Trophoblast cell (in vitro differentiated cells and primary cell): ENCODE measurements around the gene TUBGCP2.
A peak's percentile ranks its signal among the peaks of the same experiment; 100 is the strongest.

Experiments
- DNase-seq, 2 donors: peaks; one replicate each; pipeline ENCODE4 v3.0.0-alpha.2; 2016
- H2AFZ ChIP-seq: 2 replicates; pipeline ENCODE4 v1.6.1; 2013; ENCODE audit warnings: low read length, moderate library complexity, mild to moderate bottlenecking; ENCODE audit not compliant: insufficient read depth, poor library complexity
- H2AK5ac ChIP-seq: 2 replicates; pipeline ENCODE4 v1.6.1; 2013; ENCODE audit warnings: mild to moderate bottlenecking, low read length
- H2BK120ac ChIP-seq: 2 replicates; pipeline ENCODE4 v1.6.1; 2013; ENCODE audit warnings: low read length, mild to moderate bottlenecking, moderate library complexity; ENCODE audit not compliant: insufficient read depth, poor library complexity
- H2BK12ac ChIP-seq: 2 replicates; pipeline ENCODE4 v1.6.1; 2013; ENCODE audit warnings: mild to moderate bottlenecking, low read length, moderate library complexity
- H2BK5ac ChIP-seq: 2 replicates; pipeline ENCODE4 v1.6.1; 2013; ENCODE audit warnings: low read length, low read depth, moderate library complexity, mild to moderate bottlenecking; ENCODE audit not compliant: poor library complexity
- H3K14ac ChIP-seq: 2 replicates; pipeline ENCODE4 v1.6.1; 2013; ENCODE audit warnings: mild to moderate bottlenecking, low read length
- H3K18ac ChIP-seq: 2 replicates; pipeline ENCODE4 v1.6.1; 2013; ENCODE audit warnings: mild to moderate bottlenecking, low read length
- H3K23ac ChIP-seq: 2 replicates; pipeline ENCODE4 v1.6.1; 2013; ENCODE audit warnings: low read length
- H3K27ac ChIP-seq: 2 replicates; pipeline ENCODE4 v1.5.1; 2013; ENCODE audit warnings: low read depth, mild to moderate bottlenecking, inconsistent platforms, low read length, moderate library complexity
- H3K27me3 ChIP-seq: 2 replicates; pipeline ENCODE4 v1.6.1; 2013; ENCODE audit warnings: inconsistent platforms, mild to moderate bottlenecking, low read length, moderate library complexity; ENCODE audit not compliant: insufficient read depth
- H3K36me3 ChIP-seq, 2 experiments: 1 replicate in 1 of 2; 2 replicates in 1 of 2; pipeline ENCODE4 v1.6.1; 2013; ENCODE audit warnings: low read length in 2 of 2, mild to moderate bottlenecking in 2 of 2, moderate library complexity in 1 of 2; ENCODE audit not compliant: insufficient read depth in 2 of 2, control insufficient read depth in 1 of 2
- H3K4ac ChIP-seq: 2 replicates; pipeline ENCODE4 v1.6.1; 2013; ENCODE audit warnings: low read depth, mild to moderate bottlenecking, low read length, moderate library complexity
- H3K4me1 ChIP-seq, 2 experiments: 1 replicate in 1 of 2; 2 replicates in 1 of 2; pipeline ENCODE4 v1.6.1; 2013; ENCODE audit warnings: low read length in 2 of 2, mild to moderate bottlenecking in 2 of 2, moderate library complexity in 1 of 2; ENCODE audit not compliant: insufficient read depth in 2 of 2, control insufficient read depth in 1 of 2
- H3K4me2 ChIP-seq: 2 replicates; pipeline ENCODE4 v1.6.1; 2013; ENCODE audit warnings: inconsistent platforms, mild to moderate bottlenecking, low read length, moderate library complexity
- H3K4me3 ChIP-seq: 2 replicates; pipeline ENCODE4 v1.5.1; 2013; ENCODE audit warnings: mild to moderate bottlenecking, low read depth, low read length, inconsistent platforms
- H3K79me1 ChIP-seq: one replicate; pipeline ENCODE4 v1.6.1; 2013; ENCODE audit warnings: low read length
- H3K79me2 ChIP-seq: 2 replicates; pipeline ENCODE4 v1.6.1; 2013; ENCODE audit warnings: low read length, mild to moderate bottlenecking; ENCODE audit not compliant: control insufficient read depth, insufficient read depth, poor library complexity
- H3K9ac ChIP-seq: 2 replicates; pipeline ENCODE4 v1.6.1; 2013; ENCODE audit warnings: mild to moderate bottlenecking, low read length
- H3K9me3 ChIP-seq: 2 replicates; pipeline ENCODE4 v1.6.1; 2013; ENCODE audit warnings: low read depth, mild to moderate bottlenecking, control low read depth, inconsistent platforms, low read length; ENCODE audit not compliant: insufficient read depth
- H4K12ac ChIP-seq: 2 replicates; pipeline ENCODE4 v1.6.1; 2013; ENCODE audit warnings: low read depth, mild to moderate bottlenecking, low read length, moderate library complexity
- H4K8ac ChIP-seq: 2 replicates; pipeline ENCODE4 v1.6.1; 2013; ENCODE audit warnings: low read depth, mild to moderate bottlenecking, low read length, moderate library complexity
- H4K91ac ChIP-seq: one replicate; pipeline ENCODE4 v1.6.1; 2013; ENCODE audit warnings: low read depth, mild to moderate bottlenecking, low read length, moderate library complexity
- WGBS: extraction: QIAGEN DNeasy Blood & Tissue Kit; methylation state at CpG from one replicate; pipeline ENCODE4 v1.1.7; 2013; ENCODE audit warnings: missing lambda C conversion rate; ENCODE audit not compliant: insufficient read length, insufficient coverage; ENCODE audit errors: extremely low coverage; 5-methylcytosine and 5-hydroxymethylcytosine counted together

Gene TUBGCP2

GRCh38 chr10:133339708-133340380 is 31.2 kb upstream of the TUBGCP2 start:
- no peak overlapping the region for H3K27ac ChIP-seq
- H3K79me1 ChIP-seq = no peaks in the 10 kb centered on the region
- H3K23ac ChIP-seq = no peak overlapping the region
- peak in 1 of 2 donors; percentile 46 for DNase-seq
- 100% methylated on average over 5 of the region's 13 CpGs for WGBS
- H3K9me3 ChIP-seq = peaks cover 34% of the 10 kb centered on the region
- H4K8ac ChIP-seq = no peak overlapping the region
- H3K9ac ChIP-seq = no peak overlapping the region
- peaks cover 29% of the 10 kb centered on the region for H3K27me3 ChIP-seq
- H2BK12ac ChIP-seq = no peak overlapping the region
- peak overlapping the region; percentile 10 for H3K4me3 ChIP-seq
- H4K91ac ChIP-seq = no peak overlapping the region
- H2BK120ac ChIP-seq = no peak overlapping the region
- H4K12ac ChIP-seq = no peak overlapping the region
- no peak overlapping the region for H2AK5ac ChIP-seq
- no peak overlapping the region for H3K4me2 ChIP-seq
- no peak overlapping the region for H3K4ac ChIP-seq
- no peaks in the 10 kb centered on the region for H3K79me2 ChIP-seq
- H3K36me3 ChIP-seq = no peaks in the 10 kb centered on the region
- no peak overlapping the region for H3K14ac ChIP-seq
- no peak overlapping the region for H2BK5ac ChIP-seq
- H3K4me1 ChIP-seq = peaks cover 4 to 8% of the 10 kb centered on the region in 2 experiments
- no peak overlapping the region for H2AFZ ChIP-seq
- no peak overlapping the region for H3K18ac ChIP-seq

- no peak overlapping the region for H2BK12ac ChIP-seq
- no peaks in the 10 kb centered on the region for H3K79me2 ChIP-seq
- no peak overlapping the region for H4K12ac ChIP-seq
- H2AK5ac ChIP-seq = no peak overlapping the region
- H2BK120ac ChIP-seq = no peak overlapping the region
- no peak overlapping the region for H3K14ac ChIP-seq
- H4K91ac ChIP-seq = no peak overlapping the region
- peaks cover 40% of the 10 kb centered on the region for H3K9me3 ChIP-seq
- H2AFZ ChIP-seq = no peak overlapping the region
- H3K9ac ChIP-seq = no peak overlapping the region
- H4K8ac ChIP-seq = no peak overlapping the region
- H3K4me1 ChIP-seq = peaks cover 1 to 6% of the 10 kb centered on the region in 2 experiments
- peaks cover 36% of the 10 kb centered on the region for H3K27me3 ChIP-seq
- H3K4me3 ChIP-seq = peak overlapping the region; percentile 25
- H3K23ac ChIP-seq = no peak overlapping the region
- 100% methylated on average over 8 of the region's 10 CpGs for WGBS
- no peaks in the 10 kb centered on the region for H3K36me3 ChIP-seq
- no peaks in the 10 kb centered on the region for H3K79me1 ChIP-seq
- no peak overlapping the region for H3K4me2 ChIP-seq
- H3K4ac ChIP-seq = no peak overlapping the region
- H3K27ac ChIP-seq = no peak overlapping the region
- no peak for DNase-seq
- H3K18ac ChIP-seq = no peak overlapping the region
- H2BK5ac ChIP-seq = no peak overlapping the region
Measured at GRCh38 chr10:133338080-133339071, 29.7 kb upstream of the TUBGCP2 start.

- Histone ChIP-seq H2AK5ac (no peak overlapping the region), H2BK120ac (no peak overlapping the region), H3K4me2 (no peak overlapping the region), H3K14ac (no peak overlapping the region), H3K18ac (no peak overlapping the region), H3K79me1 (no peaks in the 10 kb centered on the region), H3K9me3 (peaks cover 42% of the 10 kb centered on the region), H4K12ac (no peak overlapping the region), H3K4ac (no peak overlapping the region), H3K23ac (no peak overlapping the region), H3K79me2 (no peaks in the 10 kb centered on the region), H2BK12ac (no peak overlapping the region), H2AFZ (no peak overlapping the region), H3K36me3 (no peaks in the 10 kb centered on the region), H4K91ac (no peak overlapping the region), H3K27ac (no peak overlapping the region), H3K4me1 (peaks cover 0 to 3% of the 10 kb centered on the region in 2 experiments), H3K4me3 (peak overlapping the region; percentile 0), H2BK5ac (no peak overlapping the region), H4K8ac (no peak overlapping the region), H3K27me3 (peaks cover 41% of the 10 kb centered on the region), H3K9ac (no peak overlapping the region)
- DNase-seq = no peak
- 100% methylated on average over 2 of the region's 3 CpGs for WGBS
Measured at GRCh38 chr10:133337370-133337725, 28.7 kb upstream of the TUBGCP2 start.

- Histone ChIP-seq H2AK5ac (no peak within 1 kb of the TSS), H3K27me3 (peaks cover 45% of the 10 kb centered on the region), H3K14ac (no peak within 1 kb of the TSS), H2AFZ (no peak within 1 kb of the TSS), H4K12ac (no peak within 1 kb of the TSS), H3K18ac (no peak within 1 kb of the TSS), H3K4me2 (no peak within 1 kb of the TSS), H3K4ac (no peak within 1 kb of the TSS), H3K79me2 (no peaks in the 10 kb centered on the region), H2BK120ac (no peak within 1 kb of the TSS), H3K9ac (no peak within 1 kb of the TSS), H3K79me1 (no peaks in the 10 kb centered on the region), H4K8ac (no peak within 1 kb of the TSS), H2BK12ac (no peak within 1 kb of the TSS), H3K9me3 (peaks cover 42% of the 10 kb centered on the region), H3K36me3 (no peaks in the 10 kb centered on the region), H3K23ac (no peak within 1 kb of the TSS), H3K4me1 (peaks cover 0 to 3% of the 10 kb centered on the region in 2 experiments), H3K4me3 (peak within 1 kb of the TSS; percentile 53), H2BK5ac (no peak within 1 kb of the TSS), H4K91ac (no peak within 1 kb of the TSS), H3K27ac (no peak within 1 kb of the TSS)
- DNase-seq = no peak
- WGBS = no CpG with 5 or more reads among the region's 63 CpGs
Measured at GRCh38 chr10:133336577-133337369, 28.1 kb upstream of the TUBGCP2 start, which contains the start of gene CALY. TSS of gene CALY (minus strand) at chr10:133336896. CDS start at chr10:133328989, 7,907 bp downstream.
